ENCODE measurements around the gene GJC1.

GRCh38 chr17:44848961-44849489 is 18.9 kb upstream of the GJC1 start:
- TF ChIP-seq CTCF (IDR thresholded peaks at IDR 0.05): no peak
- TF ChIP-seq EP300 (IDR thresholded peaks at IDR 0.05; ENCODE audit: borderline replicate concordance in 1 of 2, low read depth in 1 of 2, low read length in 1 of 2): no peak
- no peak for TF ChIP-seq JUND (IDR thresholded peaks at IDR 0.05)
- TF ChIP-seq TAF1 (IDR thresholded peaks at IDR 0.05; ENCODE audit: borderline replicate concordance, low read depth, low read length): no peak
- TF ChIP-seq RCOR1 (IDR thresholded peaks at IDR 0.05; ENCODE audit: low read length): no peak
- no peak for TF ChIP-seq POLR2AphosphoS5 (IDR thresholded peaks at IDR 0.05; ENCODE audit: low read depth, low read length)
- TF ChIP-seq FOXM1 (IDR thresholded peaks at IDR 0.05; ENCODE audit: low read depth): no peak
- no peak for TF ChIP-seq SMC3 (IDR thresholded peaks at IDR 0.05; ENCODE audit: low read depth, low read length)
- no peak for TF ChIP-seq TCF12 (IDR thresholded peaks at IDR 0.05)
- no peak for TF ChIP-seq IRF3 (IDR thresholded peaks at IDR 0.05; ENCODE audit: low read depth, low read length)
- no peak for TF ChIP-seq REST (IDR thresholded peaks at IDR 0.05; ENCODE audit: low read depth, low read length)
- no peak for TF ChIP-seq YY1 (IDR thresholded peaks at IDR 0.05; ENCODE audit: low read depth)
